WTC11 (cell line): Measurements from ENCODE around the gene ARID4B. TPM values are rescaled to one million over a fixed set of nuclear protein-coding genes. Genes with fewer than 3 reads are reported as not detected.

Source experiments
- ATAC-seq: fragments of 200-7000 bp; cut with Tn5 transposase; 2 replicates; pipeline ENCODE4 v1.10.0; 2021; ENCODE audit warnings: mild to moderate bottlenecking, moderate library complexity
- CTCF ChIA-PET: fragments of 300-600 bp; sonication (Branson Sonifier 250); formaldehyde crosslinking; loops from one replicate; lab custom pipeline; 2021; ENCODE audit warnings: antibody characterized with exemption; lab: Charles Lee
- POLR2A ChIA-PET: fragments of 350-600 bp; sonication (Branson Sonifier 250); formaldehyde crosslinking; loops from one replicate; lab custom pipeline; 2021; ENCODE audit warnings: antibody characterized with exemption; lab: Charles Lee
- DNase-seq: peaks from one replicate; pipeline ENCODE4 v3.0.0; 2021; ENCODE audit warnings: low spot score
- H3K27ac Mint-ChIP-seq: 2 replicates; pipeline ENCODE4 v1.8.0; 2021; ENCODE audit warnings: mixed read lengths
- H3K27me3 Mint-ChIP-seq: 2 replicates; pipeline ENCODE4 v1.8.0; 2021; ENCODE audit warnings: low read depth, mild to moderate bottlenecking, moderate library complexity, mixed read lengths
- H3K36me3 Mint-ChIP-seq: 2 replicates; pipeline ENCODE4 v1.8.0; 2021; ENCODE audit warnings: mixed read lengths
- H3K4me1 Mint-ChIP-seq: 2 replicates; pipeline ENCODE4 v1.8.0; 2022; ENCODE audit warnings: mixed read lengths
- H3K4me3 Mint-ChIP-seq: 2 replicates; pipeline ENCODE4 v1.8.0; 2021; ENCODE audit warnings: mild to moderate bottlenecking, moderate library complexity, mixed read lengths
- H3K9me3 Mint-ChIP-seq: 2 replicates; pipeline ENCODE4 v1.8.0; 2021; ENCODE audit warnings: mixed read lengths
- CREB1 ChIP-seq: sonication (generic); formaldehyde crosslinking; IDR thresholded peaks from 2 replicates; pipeline ENCODE4 v1.8.0; 2023; ENCODE audit warnings: mild to moderate bottlenecking, missing genetic modification reagents
- ETV6 ChIP-seq: sonication (generic); formaldehyde crosslinking; IDR thresholded peaks from 2 replicates; pipeline ENCODE4 v1.8.1; 2022; ENCODE audit warnings: mild to moderate bottlenecking, missing genetic modification reagents
- FOXJ3 ChIP-seq: sonication (generic); formaldehyde crosslinking; IDR thresholded peaks from 2 replicates; pipeline ENCODE4 v1.9.0; 2021; ENCODE audit warnings: missing genetic modification reagents, mild to moderate bottlenecking, borderline replicate concordance
- KAT7 ChIP-seq: sonication (generic); formaldehyde crosslinking; IDR thresholded peaks from 2 replicates; pipeline ENCODE4 v1.8.1; 2023; ENCODE audit warnings: missing genetic modification reagents, mild to moderate bottlenecking, borderline replicate concordance
- MXD4 ChIP-seq: fragments of 250-450 bp; sonication (Bioruptor Pico); IDR thresholded peaks from 2 replicates; pipeline ENCODE4 v1.8.0; 2021; ENCODE audit warnings: mild to moderate bottlenecking, moderate library complexity, borderline replicate concordance
- MYBL2 ChIP-seq: sonication (generic); formaldehyde crosslinking; IDR thresholded peaks from 2 replicates; pipeline ENCODE4 v1.8.1; 2023; ENCODE audit warnings: mild to moderate bottlenecking, moderate library complexity, missing genetic modification reagents
- NFE2L1 ChIP-seq: sonication (generic); formaldehyde crosslinking; IDR thresholded peaks from 2 replicates; pipeline ENCODE4 v1.8.1; 2023; ENCODE audit warnings: missing genetic modification reagents
- NFYB ChIP-seq: sonication (generic); formaldehyde crosslinking; conservative IDR thresholded peaks from 2 replicates; pipeline ENCODE4 v1.8.0; 2022; ENCODE audit warnings: low read depth, missing genetic modification reagents
- NR1H2 ChIP-seq: sonication (generic); formaldehyde crosslinking; IDR thresholded peaks from 2 replicates; pipeline ENCODE4 v1.9.0; 2021; ENCODE audit warnings: mild to moderate bottlenecking, moderate library complexity, missing genetic modification reagents
- NR3C1 ChIP-seq: sonication (generic); formaldehyde crosslinking; conservative IDR thresholded peaks from 2 replicates; pipeline ENCODE4 v1.8.1; 2023; ENCODE audit warnings: low read depth, mild to moderate bottlenecking, missing genetic modification reagents
- RELA ChIP-seq: sonication (generic); formaldehyde crosslinking; IDR thresholded peaks from 2 replicates; pipeline ENCODE4 v1.8.1; 2022; ENCODE audit warnings: missing genetic modification reagents, mild to moderate bottlenecking, borderline replicate concordance
- TCF7 ChIP-seq: sonication (generic); formaldehyde crosslinking; IDR thresholded peaks from 2 replicates; pipeline ENCODE4 v1.8.0; 2022; ENCODE audit warnings: mild to moderate bottlenecking, low read depth, missing genetic modification reagents, moderate library complexity
- ZBTB21 ChIP-seq: sonication (generic); formaldehyde crosslinking; IDR thresholded peaks from 2 replicates; pipeline ENCODE4 v1.8.1; 2023; ENCODE audit warnings: mild to moderate bottlenecking, missing genetic modification reagents, borderline replicate concordance
- ZNF219 ChIP-seq: sonication (generic); formaldehyde crosslinking; IDR thresholded peaks from 2 replicates; pipeline ENCODE4 v1.8.0; 2023; ENCODE audit warnings: missing genetic modification reagents, mild to moderate bottlenecking, borderline replicate concordance
- ZNF317 ChIP-seq: sonication (generic); formaldehyde crosslinking; IDR thresholded peaks from 2 replicates; pipeline ENCODE4 v1.8.1; 2023; ENCODE audit warnings: low read depth, mild to moderate bottlenecking, moderate library complexity, missing genetic modification reagents, borderline replicate concordance
- ZNF416 ChIP-seq: fragments of 250-450 bp; sonication (Bioruptor Pico); IDR thresholded peaks from 2 replicates; pipeline ENCODE4 v1.9.0; 2021; ENCODE audit warnings: mild to moderate bottlenecking, inconsistent platforms
- total RNA-seq: library from RNA; stranded (reverse); gene quantifications from 3 replicates; pipeline ENCODE4 v1.2.3, GENCODE V29; 2021
- TF ChIP-seq, protein P1 (sequence below): sonication (generic); formaldehyde crosslinking; IDR thresholded peaks from 2 replicates; pipeline ENCODE4 v1.8.0; 2023; ENCODE audit warnings: missing genetic modification reagents
- TF ChIP-seq, protein P2 (sequence below): sonication (generic); formaldehyde crosslinking; IDR thresholded peaks from 2 replicates; pipeline ENCODE4 v1.8.1; 2022; ENCODE audit warnings: low read depth, mild to moderate bottlenecking, moderate library complexity, missing genetic modification reagents, borderline replicate concordance
- TF ChIP-seq, protein P3 (sequence below): sonication (generic); formaldehyde crosslinking; IDR thresholded peaks from 2 replicates; pipeline ENCODE4 v1.8.1; 2022; ENCODE audit warnings: mild to moderate bottlenecking, moderate library complexity, missing genetic modification reagents
- TF ChIP-seq, protein P4 (sequence below): sonication (generic); formaldehyde crosslinking; IDR thresholded peaks from 2 replicates; pipeline ENCODE4 v1.8.1; 2023; ENCODE audit warnings: mild to moderate bottlenecking, missing genetic modification reagents
- TF ChIP-seq, protein P5 (sequence below): fragments of 250-450 bp; sonication (Bioruptor Pico); IDR thresholded peaks from 2 replicates; pipeline ENCODE4 v1.9.0; 2021; ENCODE audit warnings: moderate library complexity, mild to moderate bottlenecking, inconsistent platforms, borderline replicate concordance
- TF ChIP-seq, protein P6 (sequence below): fragments of 250-450 bp; sonication (Bioruptor Pico); conservative IDR thresholded peaks from 2 replicates; pipeline ENCODE4 v1.9.0; 2021; ENCODE audit warnings: mild to moderate bottlenecking

The ARID4B gene
- total RNA-seq, 1 experiment from 2014 or later, result 35.7 TPM

DNA sequence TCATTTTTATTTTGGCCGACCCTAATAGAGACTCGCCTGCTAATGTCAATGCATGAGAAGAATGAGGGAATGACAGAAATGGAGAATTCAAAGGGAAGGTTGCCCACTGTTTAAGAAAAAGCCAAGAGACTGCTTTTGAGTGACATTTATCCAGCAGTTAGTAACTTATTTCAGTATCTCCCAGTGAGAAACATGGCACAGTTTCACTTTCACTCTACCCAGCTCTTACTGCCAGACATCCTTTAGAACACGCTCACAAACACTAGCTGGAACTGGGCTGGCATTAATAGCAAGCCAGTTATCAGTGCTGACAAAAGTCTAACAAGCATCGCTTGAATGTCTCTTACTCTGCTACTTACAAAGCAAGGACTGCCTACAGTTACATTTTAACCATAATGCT is 8.9 kb upstream of the ARID4B start:
- Mint-ChIP-seq H3K4me1 (peaks cover 5% of the 10 kb centered on the region; the same call in 1 of the 2 replicates), H3K27ac (no peak overlapping the region), H3K9me3 (no peaks in the 10 kb centered on the region), H3K27me3 (no peaks in the 10 kb centered on the region), H3K4me3 (no peak overlapping the region), H3K36me3 (peaks cover 22% of the 10 kb centered on the region)
- ATAC-seq, result no peak
- POLR2A ChIA-PET, result no interaction called here
- CTCF ChIA-PET, result no interaction called here
- no peak for DNase-seq
- TF ChIP-seq ETV6 (CRISPR knock-in tag), result no peak
- TF ChIP-seq, protein P1, sequence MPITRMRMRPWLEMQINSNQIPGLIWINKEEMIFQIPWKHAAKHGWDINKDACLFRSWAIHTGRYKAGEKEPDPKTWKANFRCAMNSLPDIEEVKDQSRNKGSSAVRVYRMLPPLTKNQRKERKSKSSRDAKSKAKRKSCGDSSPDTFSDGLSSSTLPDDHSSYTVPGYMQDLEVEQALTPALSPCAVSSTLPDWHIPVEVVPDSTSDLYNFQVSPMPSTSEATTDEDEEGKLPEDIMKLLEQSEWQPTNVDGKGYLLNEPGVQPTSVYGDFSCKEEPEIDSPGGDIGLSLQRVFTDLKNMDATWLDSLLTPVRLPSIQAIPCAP (CRISPR knock-in tag), result no peak
- no peak for TF ChIP-seq ZNF416 (CRISPR knock-in tag)
- no peak for TF ChIP-seq TCF7 (CRISPR knock-in tag)
- TF ChIP-seq ZBTB21 (CRISPR knock-in tag), result no peak
- TF ChIP-seq NR3C1 (CRISPR knock-in tag), result no peak
- TF ChIP-seq, protein P2, sequence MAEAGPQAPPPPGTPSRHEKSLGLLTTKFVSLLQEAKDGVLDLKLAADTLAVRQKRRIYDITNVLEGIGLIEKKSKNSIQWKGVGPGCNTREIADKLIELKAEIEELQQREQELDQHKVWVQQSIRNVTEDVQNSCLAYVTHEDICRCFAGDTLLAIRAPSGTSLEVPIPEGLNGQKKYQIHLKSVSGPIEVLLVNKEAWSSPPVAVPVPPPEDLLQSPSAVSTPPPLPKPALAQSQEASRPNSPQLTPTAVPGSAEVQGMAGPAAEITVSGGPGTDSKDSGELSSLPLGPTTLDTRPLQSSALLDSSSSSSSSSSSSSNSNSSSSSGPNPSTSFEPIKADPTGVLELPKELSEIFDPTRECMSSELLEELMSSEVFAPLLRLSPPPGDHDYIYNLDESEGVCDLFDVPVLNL, result no peak
- TF ChIP-seq, protein P3, sequence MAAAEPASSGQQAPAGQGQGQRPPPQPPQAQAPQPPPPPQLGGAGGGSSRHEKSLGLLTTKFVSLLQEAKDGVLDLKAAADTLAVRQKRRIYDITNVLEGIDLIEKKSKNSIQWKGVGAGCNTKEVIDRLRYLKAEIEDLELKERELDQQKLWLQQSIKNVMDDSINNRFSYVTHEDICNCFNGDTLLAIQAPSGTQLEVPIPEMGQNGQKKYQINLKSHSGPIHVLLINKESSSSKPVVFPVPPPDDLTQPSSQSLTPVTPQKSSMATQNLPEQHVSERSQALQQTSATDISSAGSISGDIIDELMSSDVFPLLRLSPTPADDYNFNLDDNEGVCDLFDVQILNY, result no peak
- TF ChIP-seq, all 79 proteins: peak for 0

DNA sequence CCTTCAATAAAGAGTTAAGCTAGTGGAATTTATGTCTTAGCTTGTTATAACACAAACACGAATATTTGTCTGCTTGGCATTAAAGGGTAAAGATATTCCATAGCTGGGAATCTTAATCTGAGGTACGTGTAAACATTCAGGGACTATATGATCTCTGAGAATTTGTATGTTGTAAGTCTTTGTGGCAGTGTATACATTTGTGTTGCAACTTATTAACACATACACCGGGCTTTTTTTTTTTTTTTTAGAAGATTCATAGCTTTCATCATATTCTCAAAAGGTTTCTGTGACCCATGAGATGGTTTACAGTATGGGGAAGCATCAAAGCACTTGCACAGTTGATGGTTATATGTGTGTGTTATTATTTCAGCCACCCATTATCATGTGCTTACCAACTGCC is 3.4 kb upstream of the ARID4B start:
- Mint-ChIP-seq H3K9me3 (no peaks in the 10 kb centered on the region), H3K27me3 (no peaks in the 10 kb centered on the region), H3K4me1 (peaks cover 12% of the 10 kb centered on the region), H3K27ac (peak overlapping the region; percentile 61; the same call in 1 of the 2 replicates), H3K4me3 (no peak overlapping the region), H3K36me3 (peaks cover 25% of the 10 kb centered on the region)
- DNase-seq (no peak), ATAC-seq (no peak)
- TF ChIP-seq FOXJ3 (CRISPR knock-in tag), result no peak
- no peak for TF ChIP-seq ZNF317 (CRISPR knock-in tag)
- TF ChIP-seq CREB1 (CRISPR knock-in tag), result no peak
- TF ChIP-seq KAT7, result no peak
- TF ChIP-seq, protein P4, sequence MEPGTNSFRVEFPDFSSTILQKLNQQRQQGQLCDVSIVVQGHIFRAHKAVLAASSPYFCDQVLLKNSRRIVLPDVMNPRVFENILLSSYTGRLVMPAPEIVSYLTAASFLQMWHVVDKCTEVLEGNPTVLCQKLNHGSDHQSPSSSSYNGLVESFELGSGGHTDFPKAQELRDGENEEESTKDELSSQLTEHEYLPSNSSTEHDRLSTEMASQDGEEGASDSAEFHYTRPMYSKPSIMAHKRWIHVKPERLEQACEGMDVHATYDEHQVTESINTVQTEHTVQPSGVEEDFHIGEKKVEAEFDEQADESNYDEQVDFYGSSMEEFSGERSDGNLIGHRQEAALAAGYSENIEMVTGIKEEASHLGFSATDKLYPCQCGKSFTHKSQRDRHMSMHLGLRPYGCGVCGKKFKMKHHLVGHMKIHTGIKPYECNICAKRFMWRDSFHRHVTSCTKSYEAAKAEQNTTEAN (CRISPR knock-in tag), result no peak
- TF ChIP-seq MXD4 (CRISPR knock-in tag), result no peak
- TF ChIP-seq, protein P5, sequence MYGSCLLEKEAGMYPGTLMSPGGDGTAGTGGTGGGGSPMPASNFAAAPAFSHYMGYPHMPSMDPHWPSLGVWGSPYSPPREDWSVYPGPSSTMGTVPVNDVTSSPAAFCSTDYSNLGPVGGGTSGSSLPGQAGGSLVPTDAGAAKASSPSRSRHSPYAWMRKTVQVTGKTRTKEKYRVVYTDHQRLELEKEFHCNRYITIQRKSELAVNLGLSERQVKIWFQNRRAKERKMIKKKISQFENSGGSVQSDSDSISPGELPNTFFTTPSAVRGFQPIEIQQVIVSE (CRISPR knock-in tag), result no peak
- no peak for TF ChIP-seq NFYB (CRISPR knock-in tag)
- no peak for TF ChIP-seq NR1H2 (CRISPR knock-in tag)
- no peak for TF ChIP-seq NFE2L1
- no peak for TF ChIP-seq RELA (CRISPR knock-in tag)
- TF ChIP-seq ZNF219 (CRISPR knock-in tag), result no peak
- TF ChIP-seq, protein P6, sequence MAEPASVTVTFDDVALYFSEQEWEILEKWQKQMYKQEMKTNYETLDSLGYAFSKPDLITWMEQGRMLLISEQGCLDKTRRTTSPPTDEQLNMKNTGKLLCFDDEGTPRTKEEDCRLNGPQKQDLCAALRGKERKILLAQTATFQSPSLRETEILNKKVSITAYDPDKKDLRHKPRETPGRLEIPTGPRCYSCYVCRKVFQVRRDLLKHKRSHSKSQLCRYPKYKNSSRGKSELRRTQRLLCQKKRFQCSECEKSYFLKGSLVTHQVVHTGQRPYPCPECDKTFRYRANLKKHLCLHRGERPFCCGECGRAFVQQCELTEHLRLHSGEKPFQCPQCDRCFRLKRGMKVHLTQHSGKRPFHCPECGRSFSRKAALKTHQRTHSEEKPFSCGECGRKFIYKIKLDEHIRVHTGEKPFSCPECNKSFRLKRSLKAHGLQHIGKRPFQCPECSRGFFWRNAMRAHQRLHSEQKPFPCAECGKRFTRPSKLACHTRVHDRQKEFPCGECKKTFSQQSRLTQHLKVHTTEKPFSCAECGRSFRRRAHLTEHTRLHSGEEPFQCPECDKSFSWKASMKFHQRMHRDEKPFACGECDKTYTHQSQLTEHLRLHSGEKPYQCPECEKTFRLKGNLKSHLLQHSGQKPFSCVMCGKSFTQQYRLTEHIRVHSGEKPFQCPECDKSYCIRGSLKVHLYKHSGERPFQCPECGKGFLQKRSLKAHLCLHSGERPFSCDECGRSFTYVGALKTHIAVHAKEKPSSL (CRISPR knock-in tag), result no peak
- no peak for TF ChIP-seq MYBL2 (CRISPR knock-in tag)
- ChIA-PET POLR2A (no interaction called here), CTCF (interaction anchor here (0.7 kb wide), 1 partner anchor 84 kb away, joined by 3 read pairs; no protein-coding TSS in a partner anchor)
